Measurements from ENCODE around the gene SRP72.
"Not testable (repeated sequence)": the region's sequence is repeated elsewhere in the genome, so short reads cannot be mapped to it uniquely, and the experiment has no call there.

Gene SRP72

DNA sequence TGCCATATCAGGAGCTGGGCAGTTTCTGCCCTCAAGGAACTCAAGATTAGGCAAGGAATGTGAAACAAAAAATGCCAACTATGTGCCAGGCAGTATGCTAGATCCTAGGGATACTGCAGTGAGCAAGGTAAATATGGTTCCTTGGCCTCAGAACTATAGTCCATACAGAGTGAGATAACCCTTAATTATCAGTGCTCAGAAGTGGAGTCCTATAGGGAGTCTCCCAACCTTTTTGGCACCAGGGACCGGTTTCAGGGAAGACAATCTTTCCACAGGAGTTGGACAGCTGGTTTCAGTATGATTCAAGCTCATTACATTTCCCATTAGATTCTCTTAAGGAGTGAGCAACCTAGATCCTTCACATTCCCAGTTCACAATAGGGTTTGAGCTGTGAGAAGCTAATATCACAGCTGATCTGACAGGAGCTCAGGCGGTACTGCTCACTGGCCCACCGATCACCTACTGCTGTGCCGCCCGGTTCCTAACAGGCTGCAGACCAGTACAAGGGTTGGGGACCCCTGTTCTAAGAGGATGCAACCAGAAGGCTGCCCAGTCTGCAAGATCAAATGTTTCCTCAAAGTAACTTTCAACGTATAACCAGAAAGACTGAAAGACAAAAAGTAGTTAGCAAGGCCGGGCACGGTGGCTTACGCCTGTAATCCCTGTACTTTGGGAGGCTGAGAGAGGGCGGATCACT is 1.7 kb upstream of the SRP72 start:
- DNase-seq, result no peak

- DNase-seq, result not testable (repeated sequence)
Measured at GRCh38 chr4:56466296-56466761, 1.1 kb upstream of the SRP72 start.

GRCh38 chr4:56466910-56467283 is 520 bp upstream of the SRP72 start:
- DNase-seq, result no peak

- DNase-seq, result peak; percentile 34
Measured at GRCh38 chr4:56468097-56468422, 643 bp downstream of the SRP72 start.

- DNase-seq, result no peak
Measured at GRCh38 chr4:56469489-56470210, 2.2 kb downstream of the SRP72 start.

GRCh38 chr4:56475917-56476316 is 8.5 kb downstream of the SRP72 start:
- no peak for DNase-seq

DNA sequence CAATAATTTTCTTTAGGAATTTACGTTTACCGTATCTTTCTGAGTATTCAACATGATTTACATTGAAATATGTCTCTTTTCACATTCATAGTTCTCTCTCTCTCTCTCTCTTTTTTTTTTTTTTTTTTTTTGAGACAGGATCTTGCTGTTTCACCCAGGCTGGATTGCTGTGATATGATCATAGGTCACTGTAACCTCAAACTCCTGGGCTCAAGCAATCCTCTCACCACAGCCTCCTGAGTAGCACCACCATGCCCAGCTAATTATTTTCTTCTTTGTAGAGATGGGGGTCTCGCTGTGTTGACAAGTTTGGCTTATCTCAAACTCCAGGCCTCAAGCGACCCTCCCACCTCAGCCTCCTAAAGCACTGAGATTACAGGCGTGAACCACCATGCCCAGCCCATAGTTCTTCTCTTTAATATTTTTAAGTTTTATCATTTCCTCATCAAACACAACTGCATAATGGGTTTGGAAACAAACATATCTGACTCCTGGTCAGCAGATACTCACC is 9.8 kb downstream of the SRP72 start:
- no peak for DNase-seq

DNA sequence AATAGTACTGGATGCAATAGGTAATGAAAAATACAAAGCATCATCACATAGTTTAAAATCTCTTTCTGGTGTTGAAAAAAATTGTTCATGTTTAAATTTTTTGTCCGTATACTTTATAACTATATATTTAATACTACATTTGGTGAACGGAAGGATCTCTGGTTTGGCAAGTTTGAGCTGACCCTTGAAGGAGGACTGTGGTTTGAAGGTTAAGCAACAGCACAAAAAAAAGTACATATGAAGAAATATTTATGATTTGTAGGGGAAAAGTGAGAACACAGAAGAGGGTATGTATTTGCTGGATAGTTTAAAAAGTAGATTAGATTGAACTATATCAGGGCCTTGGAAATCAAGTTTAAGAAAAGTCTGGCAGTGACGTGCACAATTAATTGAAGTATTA is 13.3 kb downstream of the SRP72 start:
- DNase-seq, result no peak

DNA sequence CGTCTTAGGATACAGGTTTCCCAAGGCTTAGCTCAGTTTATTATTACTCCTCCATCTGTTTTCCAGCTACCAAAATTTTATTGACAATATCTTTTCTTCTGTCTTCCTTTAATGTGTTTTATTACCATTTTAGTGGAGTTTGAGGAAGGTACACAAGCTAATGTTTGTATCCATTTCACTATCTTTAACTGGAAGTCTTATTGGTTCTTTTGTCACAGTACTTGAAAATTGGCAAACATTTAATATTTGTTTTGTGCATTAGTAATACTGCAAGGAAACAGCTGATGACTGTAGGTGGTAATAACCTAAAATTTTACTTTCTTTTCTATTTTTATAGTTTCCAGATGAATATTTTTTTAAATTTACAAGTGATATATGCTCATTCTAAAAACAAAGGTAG is 28.8 kb downstream of the SRP72 start:
- DNase-seq, result no peak

- peak; percentile 23 for DNase-seq
Measured at GRCh38 chr4:56505269-56506130, 38.1 kb downstream of the SRP72 start, which contains the start of gene ARL9. Gene ARL9, plus strand, starts transcription at chr4:56505791. Its CDS starts 72 bp downstream, at chr4:56505863.

GRCh38 chr4:56511098-56511497 is 43.7 kb downstream of the SRP72 start:
- no peak for DNase-seq

- DNase-seq, result no peak
Measured at GRCh38 chr4:56512166-56512565, 44.7 kb downstream of the SRP72 start.

GRCh38 chr4:56513517-56513916 is 46.1 kb downstream of the SRP72 start:
- DNase-seq, result no peak

DNA sequence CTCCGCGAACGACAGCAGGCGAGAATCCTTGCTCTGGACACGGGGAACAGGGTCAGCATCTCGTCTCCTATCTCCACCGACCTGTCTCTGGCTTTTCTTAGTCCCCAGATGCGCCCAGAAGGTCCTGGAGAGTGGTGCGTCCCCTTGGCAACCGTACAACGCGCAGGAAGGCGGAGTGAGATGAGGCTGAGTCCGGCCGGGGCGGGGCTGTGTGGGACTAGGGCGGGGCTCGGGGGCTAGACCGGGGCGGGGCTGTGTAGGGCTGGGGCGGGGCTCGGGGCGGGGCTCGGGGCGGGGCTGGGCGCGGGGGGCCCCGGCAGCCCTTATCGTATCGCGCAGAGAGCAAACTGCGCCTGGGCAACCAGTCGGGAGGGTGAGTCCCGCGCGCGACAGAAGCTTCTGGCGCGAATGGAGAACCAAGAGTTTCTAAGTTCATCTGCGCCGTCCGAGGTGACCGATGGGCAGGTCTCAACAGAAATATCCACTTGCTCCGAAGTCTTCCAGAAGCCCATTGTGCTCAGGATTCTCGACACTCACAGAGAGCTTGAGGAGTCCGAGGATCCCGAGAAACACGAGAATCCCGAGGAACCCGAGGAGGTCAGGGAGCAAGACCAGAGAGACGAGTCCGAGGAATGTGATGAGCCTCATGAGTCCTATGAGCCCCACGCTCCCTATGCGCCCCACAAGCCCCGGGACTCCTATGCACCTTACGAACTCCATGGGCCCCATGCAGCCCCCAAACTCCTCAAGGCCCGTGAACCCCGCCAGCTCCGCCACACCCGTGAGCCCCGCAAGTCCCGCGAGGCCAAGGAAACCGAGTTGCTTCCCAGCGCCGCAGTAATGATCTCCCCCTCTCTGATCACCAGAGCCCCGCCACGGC is 63.1 kb downstream of the SRP72 start:
- DNase-seq, result peak; percentile 52

DNA sequence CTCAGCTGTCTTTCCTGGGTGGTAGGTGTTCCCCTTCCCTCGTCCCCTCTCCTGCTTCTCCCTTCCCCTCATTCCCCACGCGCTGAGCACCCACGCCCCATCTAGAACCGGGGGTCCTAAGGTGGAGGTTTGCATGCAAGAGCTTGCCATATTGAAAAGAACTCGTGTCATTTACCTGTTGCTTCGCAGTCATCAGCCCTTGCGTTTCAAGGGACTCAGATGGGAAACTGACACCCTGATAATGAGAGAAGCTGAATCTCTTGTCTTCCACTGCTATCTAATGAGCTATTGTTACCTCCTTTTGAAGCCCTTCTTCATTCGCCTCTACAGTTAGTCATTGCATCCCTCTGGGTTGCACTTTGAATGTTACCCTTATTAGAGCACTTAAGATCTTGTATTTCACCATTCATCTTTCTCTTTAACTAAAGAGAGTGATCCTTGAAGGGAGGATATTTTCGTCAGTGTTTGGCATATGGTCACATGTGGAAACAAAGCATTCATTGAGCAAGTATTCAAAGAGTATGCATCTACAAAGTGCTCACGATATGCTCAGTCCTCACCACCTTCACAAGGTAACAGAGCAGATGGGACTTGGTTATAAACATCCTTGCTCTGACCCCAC is 63.8 kb downstream of the SRP72 start:
- DNase-seq, result no peak

DNA sequence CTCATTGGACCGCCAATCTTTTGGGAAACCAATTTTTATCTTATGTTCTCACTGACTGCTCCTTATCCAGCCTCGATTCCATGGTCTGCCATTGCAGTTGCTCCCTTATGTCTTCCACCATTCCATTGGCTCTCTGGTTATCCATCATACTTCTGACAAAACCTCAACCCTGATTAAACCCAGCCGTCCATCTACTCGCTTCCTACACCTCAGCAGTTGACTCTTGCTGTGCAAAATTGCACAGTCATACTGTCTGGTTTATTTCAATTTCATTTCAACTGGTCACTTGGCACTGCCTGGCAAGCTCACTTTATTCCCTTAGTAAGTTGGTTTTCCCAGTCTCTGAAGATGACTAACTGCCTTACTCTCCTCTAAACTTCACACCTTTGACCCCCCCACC is 64.4 kb downstream of the SRP72 start:
- DNase-seq, result no peak

DNA sequence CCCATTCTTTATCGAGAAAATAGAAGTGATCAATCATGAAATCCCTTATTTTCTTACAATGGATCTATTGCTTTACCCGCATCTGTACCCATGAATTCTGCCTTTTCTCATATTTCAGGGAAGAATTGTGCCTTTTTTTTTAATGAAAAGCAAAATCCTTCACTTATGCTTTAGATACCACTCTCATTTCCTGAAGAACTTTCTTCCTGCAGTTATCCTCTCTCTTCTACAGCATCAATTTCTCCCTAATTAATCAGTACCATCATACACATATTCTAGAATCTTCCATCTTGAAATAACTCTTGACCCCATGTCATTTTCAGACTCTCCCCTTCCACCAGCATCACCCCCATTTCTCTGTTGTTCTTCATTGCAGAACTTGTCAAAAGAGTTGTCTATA is 64.8 kb downstream of the SRP72 start:
- DNase-seq, result no peak

DNA sequence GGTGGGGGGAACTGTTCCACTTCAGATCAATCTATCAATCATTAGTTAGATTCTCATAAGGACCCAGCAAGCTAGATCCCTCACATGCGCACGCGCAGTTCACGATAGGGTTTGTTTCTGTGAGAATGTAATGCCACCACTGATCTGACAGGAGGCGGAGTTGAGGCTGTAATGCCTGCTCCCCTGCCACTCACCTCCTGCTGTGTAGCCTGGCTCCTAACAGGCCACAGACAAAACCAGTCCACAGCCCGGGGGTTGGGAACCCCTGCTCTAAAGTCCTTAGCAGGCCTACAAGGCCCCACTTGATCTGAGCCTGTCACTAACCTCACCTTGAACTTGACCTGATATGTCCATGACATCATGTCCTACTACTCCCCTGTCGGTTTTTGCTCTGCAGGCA is 68.5 kb downstream of the SRP72 start:
- DNase-seq, result no peak

DNA sequence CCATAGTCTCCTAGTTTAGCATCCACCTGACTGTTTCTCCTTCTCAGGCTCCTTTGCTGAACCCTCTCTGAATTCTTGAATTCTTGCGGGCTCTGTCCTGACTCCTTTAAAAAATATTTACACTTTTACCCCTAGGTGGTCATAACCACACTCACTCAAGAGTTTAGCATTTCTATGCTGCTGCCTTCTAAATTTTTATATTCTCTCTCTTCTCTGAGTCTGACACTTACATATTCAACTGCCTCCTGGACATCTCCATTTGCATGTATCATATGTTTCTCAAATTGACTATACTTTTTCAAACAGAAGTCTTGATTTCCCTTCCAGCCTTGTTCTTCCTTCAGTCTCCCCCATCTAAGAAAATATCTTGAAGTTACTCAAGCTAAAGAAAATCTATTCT is 69.7 kb downstream of the SRP72 start:
- no peak for DNase-seq

- no peak for DNase-seq
Measured at GRCh38 chr4:56540826-56541225, 73.4 kb downstream of the SRP72 start.

DNA sequence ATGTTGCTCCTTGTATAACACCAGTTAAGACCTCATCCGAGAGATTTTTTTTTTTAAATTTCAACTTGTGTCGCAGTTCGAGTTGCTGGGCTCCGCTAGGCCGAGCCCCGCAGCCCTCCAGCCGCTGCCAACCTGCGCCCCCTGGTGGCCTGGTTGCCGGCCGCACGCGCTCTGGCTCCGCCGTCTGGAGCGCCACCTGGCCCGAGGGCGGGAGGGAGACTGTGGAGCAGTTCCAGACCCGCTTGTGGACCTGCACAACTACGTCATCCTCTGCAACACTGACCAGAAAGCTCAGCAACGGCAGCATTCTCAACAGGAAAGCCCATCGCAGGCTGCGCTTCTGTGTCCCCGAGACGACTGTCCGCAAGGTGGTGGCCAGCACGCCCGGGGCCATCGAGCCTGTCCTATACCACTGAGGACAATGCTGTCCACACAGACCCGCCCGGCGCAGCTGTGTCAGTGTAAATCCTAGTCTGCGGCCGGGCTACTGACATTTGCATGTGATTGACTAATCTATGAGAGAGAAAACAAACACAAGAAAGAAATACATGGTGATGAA is 77.2 kb downstream of the SRP72 start:
- DNase-seq, result peak; percentile 56

DNA sequence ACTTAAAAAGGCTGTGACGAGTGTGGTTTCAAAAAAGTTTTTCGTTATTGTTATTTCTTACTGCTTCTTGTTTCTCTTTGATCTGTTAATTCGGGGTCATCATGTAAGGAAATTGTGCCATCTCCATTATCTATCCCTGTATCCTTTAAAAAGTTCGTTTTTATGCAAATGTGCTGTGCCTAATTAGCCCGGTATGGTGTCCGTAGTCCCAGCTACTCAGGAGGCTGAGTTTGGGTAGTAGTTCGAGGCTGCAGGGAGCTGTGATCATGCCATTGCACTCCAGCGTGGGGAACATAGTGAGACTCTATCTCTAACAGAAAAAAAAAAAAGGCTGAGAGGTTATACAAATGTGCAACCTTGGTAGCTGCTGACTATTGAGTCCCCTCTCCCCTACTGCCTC is 83.2 kb downstream of the SRP72 start:
- DNase-seq, result no peak

Measured in NCI-H2171 treated with DMSO at 0.1 percent for 48 hours (cell line).